ENCODE results near the gene KRTAP5-11. TPM values are rescaled to one million over a fixed set of nuclear protein-coding genes. Genes with fewer than 3 reads are reported as not detected.
"Not testable (repeated sequence)": the region's sequence is repeated elsewhere in the genome, so short reads cannot be mapped to it uniquely, and the experiment has no call there.

Gene KRTAP5-11
- total and polyA plus RNA-seq, 5 donors, result not detected

DNA sequence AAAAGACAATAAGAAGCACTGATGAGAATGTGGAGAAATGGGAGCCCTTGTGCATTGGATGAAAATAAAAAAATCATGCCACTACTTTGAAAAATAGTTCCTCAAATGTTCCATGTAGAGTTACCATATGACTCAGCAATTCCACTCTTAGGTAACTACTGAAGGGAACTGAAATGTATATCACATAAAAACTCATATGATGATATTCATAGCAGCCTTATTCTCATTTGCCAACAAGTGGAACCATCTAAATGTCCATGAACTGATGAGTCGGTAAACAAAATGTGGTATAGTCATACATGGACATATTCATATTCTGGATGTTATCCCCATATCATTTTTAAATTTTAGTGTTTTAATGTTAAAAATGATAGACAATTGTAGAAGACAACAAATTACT is 31.0 kb downstream of the KRTAP5-11 start:
- intact Hi-C loops (cut with DNase I), result no loop called here
- Histone ChIP-seq H3K27ac (ENCODE audit: low read length) (no peak overlapping the region), H3K9me3 (ENCODE audit: control insufficient read depth, low read length) (no peaks in the 10 kb centered on the region), H3K4me3 (ENCODE audit: low read length) (no peak overlapping the region), H3K27me3 (ENCODE audit: control insufficient read depth, insufficient read depth) (no peaks in the 10 kb centered on the region), H3K4me1 (ENCODE audit: control insufficient read depth, insufficient read depth, low read length) (no peaks in the 10 kb centered on the region)
- WGBS, result 92% methylated on average over 1 of the region's 1 CpG
- DNase-seq, result no peak
- no peak for ATAC-seq

DNA sequence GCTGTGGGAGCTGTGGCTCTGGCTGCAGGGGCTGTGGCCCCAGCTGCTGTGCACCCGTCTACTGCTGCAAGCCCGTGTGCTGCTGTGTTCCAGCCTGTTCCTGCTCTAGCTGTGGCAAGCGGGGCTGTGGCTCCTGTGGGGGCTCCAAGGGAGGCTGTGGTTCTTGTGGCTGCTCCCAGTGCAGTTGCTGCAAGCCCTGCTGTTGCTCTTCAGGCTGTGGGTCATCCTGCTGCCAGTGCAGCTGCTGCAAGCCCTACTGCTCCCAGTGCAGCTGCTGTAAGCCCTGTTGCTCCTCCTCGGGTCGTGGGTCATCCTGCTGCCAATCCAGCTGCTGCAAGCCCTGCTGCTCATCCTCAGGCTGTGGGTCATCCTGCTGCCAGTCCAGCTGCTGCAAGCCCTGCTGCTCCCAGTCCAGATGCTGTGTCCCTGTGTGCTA is 33.9 kb downstream of the KRTAP5-11 start:
- 38% methylated on average over 5 of the region's 5 CpGs for WGBS

DNA sequence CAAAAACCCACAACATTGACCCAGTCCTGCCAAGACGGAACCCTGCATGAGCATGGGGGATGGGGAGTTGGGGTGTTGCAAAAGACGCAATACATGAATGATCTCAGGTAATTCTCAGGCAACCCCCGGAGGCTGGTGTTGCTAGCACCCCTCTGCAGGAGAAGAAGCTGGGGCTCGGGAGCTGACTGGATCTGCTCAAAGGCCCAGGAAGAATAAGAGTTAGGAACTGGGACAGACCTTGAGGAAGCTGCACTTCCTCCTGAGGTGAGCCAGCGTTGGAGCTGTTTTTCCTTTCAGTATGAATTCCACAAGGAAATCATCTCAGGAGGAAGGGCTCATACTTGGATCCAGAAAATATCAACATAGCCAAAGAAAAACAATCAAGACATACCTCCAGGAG is 34.6 kb downstream of the KRTAP5-11 start, which contains the start of gene KRTAP5-9:
KRTAP5-9 (plus strand) TSS at position 301 of the 400 bp plus-strand sequence. CDS start 238 bp downstream, outside the sequence.
- H3K27ac ChIP-seq (ENCODE audit: low read length), result no peak within 1 kb of the TSS
- no peak for DNase-seq
- no peak for ATAC-seq
- H3K27me3 ChIP-seq (ENCODE audit: control insufficient read depth, insufficient read depth), result no peaks in the 10 kb centered on the region
- H3K9me3 ChIP-seq (ENCODE audit: control insufficient read depth, low read length), result no peaks in the 10 kb centered on the region
- 56% methylated on average over 5 of the region's 5 CpGs for WGBS
- no peaks in the 10 kb centered on the region for H3K4me1 ChIP-seq (ENCODE audit: control insufficient read depth, insufficient read depth, low read length)
- intact Hi-C loops (cut with DNase I), result no loop called here
- H3K4me3 ChIP-seq (ENCODE audit: low read length), result no peak within 1 kb of the TSS

More for the DNA sequence above, 33.9 kb downstream of the KRTAP5-11 start:
- DNase-seq, result no peak
- intact Hi-C loops (cut with DNase I), result no loop called here
- Histone ChIP-seq H3K4me1 (ENCODE audit: control insufficient read depth, insufficient read depth, low read length) (no peaks in the 10 kb centered on the region), H3K27ac (ENCODE audit: low read length) (no peak overlapping the region), H3K27me3 (ENCODE audit: control insufficient read depth, insufficient read depth) (no peaks in the 10 kb centered on the region), H3K9me3 (ENCODE audit: control insufficient read depth, low read length) (no peaks in the 10 kb centered on the region), H3K4me3 (ENCODE audit: low read length) (no peak overlapping the region)
- ATAC-seq, result no peak

DNA sequence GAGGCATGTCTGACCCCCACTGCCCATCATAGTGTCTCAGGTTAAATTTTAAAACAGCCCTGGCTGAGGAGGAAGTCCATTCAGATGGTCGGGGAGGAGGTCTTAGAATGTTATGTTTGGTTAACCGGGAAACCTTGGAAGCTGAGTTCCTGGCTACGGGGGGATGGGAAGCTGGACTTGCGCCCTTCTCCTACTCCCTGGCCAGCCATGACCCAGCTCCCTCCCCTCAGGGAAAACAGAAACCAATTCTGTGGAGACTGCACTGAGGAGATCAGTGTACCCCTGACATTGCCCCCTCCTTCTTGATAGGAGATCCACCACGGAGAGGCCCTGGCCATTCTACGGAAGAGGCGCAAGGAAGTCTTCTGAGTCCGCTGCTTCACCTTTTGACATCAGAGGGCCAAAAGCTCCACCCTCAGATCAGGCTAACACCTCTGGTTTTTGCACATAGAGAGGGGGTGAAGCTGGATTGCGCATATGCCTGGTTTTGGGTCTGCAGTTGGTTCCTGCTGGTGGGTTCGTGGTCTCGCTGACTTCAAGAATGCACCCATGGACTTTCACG is 37.2 kb downstream of the KRTAP5-11 start:
- DNase-seq (no peak), ATAC-seq (no peak)
- intact Hi-C loops (cut with DNase I), result no loop called here
- no peaks in the 10 kb centered on the region for H3K27me3 ChIP-seq (ENCODE audit: control insufficient read depth, insufficient read depth)
- 84% methylated on average over 12 of the region's 12 CpGs for WGBS
- no peaks in the 10 kb centered on the region for H3K9me3 ChIP-seq (ENCODE audit: control insufficient read depth, low read length)
- no peak overlapping the region for H3K27ac ChIP-seq (ENCODE audit: low read length)
- no peaks in the 10 kb centered on the region for H3K4me1 ChIP-seq (ENCODE audit: control insufficient read depth, insufficient read depth, low read length)
- no peak overlapping the region for H3K4me3 ChIP-seq (ENCODE audit: low read length)

DNA sequence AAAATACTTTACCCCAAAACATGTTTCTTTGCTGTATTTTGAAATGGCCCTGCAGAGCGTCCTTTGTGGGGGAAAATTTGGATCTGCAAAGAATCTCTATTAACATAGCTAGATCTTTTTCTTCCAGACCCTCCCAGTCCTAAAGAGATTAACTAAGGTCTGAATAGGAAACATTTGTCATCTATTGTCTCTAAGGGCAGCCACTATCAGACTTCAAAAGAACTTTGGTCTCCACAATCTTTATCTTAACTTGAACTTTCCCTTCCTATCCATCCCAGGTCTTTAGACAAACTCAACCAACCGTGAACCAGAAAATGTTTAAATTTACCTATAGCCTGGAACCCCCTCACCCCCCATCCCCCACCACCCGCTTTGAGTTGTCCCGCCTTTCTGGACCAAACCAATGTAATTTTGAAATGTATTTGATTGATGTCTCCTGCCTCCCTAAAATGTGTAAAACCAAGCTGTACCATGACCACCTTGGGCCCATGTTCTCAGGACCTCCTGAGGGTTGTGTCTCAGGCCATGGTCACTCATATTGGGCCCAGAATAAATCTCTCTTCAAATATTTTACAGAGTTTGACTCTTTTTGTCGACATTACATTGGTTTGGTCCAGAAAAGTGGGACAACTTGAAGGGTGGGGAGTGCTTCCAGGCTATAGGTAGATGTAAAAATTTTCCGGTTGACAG is 38.0 kb downstream of the KRTAP5-11 start:
- Histone ChIP-seq H3K9me3 (ENCODE audit: control insufficient read depth, low read length) (no peaks in the 10 kb centered on the region), H3K4me3 (ENCODE audit: low read length) (no peak overlapping the region), H3K27ac (ENCODE audit: low read length) (no peak overlapping the region), H3K27me3 (ENCODE audit: control insufficient read depth, insufficient read depth) (no peaks in the 10 kb centered on the region), H3K4me1 (ENCODE audit: control insufficient read depth, insufficient read depth, low read length) (no peaks in the 10 kb centered on the region)
- no peak for ATAC-seq
- no peak for DNase-seq
- intact Hi-C loops (cut with DNase I), result no loop called here
- WGBS, result 83% methylated on average over 6 of the region's 6 CpGs

DNA sequence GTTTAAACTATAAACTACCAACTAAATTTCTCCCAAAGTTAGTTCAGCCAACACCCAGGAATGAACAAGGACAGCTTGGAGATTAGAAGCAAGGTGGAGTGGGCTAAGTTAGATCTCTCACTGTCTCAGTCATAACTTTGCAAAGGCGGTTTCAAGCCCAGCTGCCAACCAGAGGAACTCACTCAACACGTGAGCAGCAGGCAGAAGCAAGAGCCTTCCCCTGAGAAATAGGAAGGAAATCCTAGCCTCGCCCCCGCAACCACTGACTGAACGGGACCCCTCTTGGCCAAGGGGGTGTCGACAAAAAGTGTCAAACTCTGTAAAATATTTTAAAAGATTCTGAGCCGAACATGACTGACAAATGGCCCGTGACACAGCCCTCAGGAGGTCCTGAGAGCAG is 38.8 kb downstream of the KRTAP5-11 start:
- ATAC-seq, result no peak
- WGBS, result 43% methylated on average over 8 of the region's 8 CpGs
- H3K4me1 ChIP-seq (ENCODE audit: control insufficient read depth, insufficient read depth, low read length), result no peaks in the 10 kb centered on the region
- H3K9me3 ChIP-seq (ENCODE audit: control insufficient read depth, low read length), result no peaks in the 10 kb centered on the region
- no peak overlapping the region for H3K27ac ChIP-seq (ENCODE audit: low read length)
- intact Hi-C loops (cut with DNase I), result no loop called here
- no peak for DNase-seq
- no peaks in the 10 kb centered on the region for H3K27me3 ChIP-seq (ENCODE audit: control insufficient read depth, insufficient read depth)
- no peak overlapping the region for H3K4me3 ChIP-seq (ENCODE audit: low read length)

DNA sequence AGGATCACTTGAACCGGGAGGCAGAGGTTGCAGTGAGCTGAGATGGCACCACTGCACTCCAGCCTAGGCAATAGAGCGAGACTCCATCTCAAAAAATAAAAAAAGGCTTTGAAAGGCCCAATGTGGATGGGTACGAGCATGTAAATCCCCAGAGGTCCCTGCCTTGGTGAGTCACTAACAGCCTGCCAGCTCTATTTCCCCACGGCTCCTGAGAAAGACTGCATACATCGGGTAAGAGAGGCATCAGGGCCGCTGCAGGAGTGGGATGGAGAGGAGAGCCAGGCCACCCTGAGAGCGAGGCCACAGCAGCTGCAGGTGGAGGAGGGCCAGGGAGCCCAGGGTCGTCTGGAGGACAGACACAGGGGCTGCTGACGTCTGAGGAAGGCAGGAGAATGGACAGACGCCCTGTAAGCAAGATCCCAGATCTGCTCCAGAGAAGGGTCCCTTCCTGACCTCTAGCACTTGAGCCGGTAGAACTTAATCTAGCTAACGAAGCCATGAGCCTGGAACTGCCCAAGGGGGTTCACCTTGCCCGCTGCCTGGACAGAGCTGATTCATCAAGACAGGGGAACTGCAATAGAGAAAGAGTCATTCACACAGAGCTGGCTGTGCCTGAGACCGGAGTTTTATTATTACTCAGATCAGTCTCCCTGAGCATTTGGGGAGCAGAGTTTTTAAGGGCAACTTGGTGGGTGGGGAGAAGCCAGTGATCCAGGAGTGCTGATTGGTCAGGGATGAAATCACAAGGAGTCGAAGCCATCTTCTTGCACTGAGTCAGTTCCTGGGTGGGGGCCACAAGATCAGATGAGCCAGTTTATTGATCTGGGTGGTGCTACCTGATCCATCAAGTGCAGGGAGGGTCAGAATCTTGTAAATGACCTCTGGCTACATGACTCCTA is 39.5 kb downstream of the KRTAP5-11 start:
- no peak for ATAC-seq
- WGBS, result 62% methylated on average over 15 of the region's 15 CpGs

DNA sequence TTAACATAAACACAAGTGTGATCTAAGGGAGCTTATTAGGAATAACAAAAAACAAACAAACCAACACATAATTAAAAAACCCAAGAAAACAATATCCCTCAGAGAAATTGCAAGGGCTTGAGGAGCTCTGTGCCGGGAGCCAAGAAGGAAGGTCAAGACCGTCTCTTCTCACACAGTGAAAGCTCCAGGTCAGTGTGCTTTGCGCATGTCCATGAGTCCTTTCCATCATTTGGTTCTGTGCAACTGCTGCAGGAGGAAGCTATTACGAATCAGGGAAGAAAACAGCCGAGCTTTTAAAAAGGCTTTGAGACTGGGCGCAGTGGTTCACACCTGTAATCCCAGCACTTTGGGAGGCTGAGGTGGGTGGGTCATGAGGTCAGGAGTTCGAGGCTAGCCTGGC is 40.3 kb downstream of the KRTAP5-11 start:
- intact Hi-C loops (cut with DNase I), result no loop called here
- Histone ChIP-seq H3K4me1 (ENCODE audit: control insufficient read depth, insufficient read depth, low read length) (no peaks in the 10 kb centered on the region), H3K9me3 (ENCODE audit: control insufficient read depth, low read length) (no peaks in the 10 kb centered on the region), H3K27me3 (ENCODE audit: control insufficient read depth, insufficient read depth) (no peaks in the 10 kb centered on the region), H3K27ac (ENCODE audit: low read length) (no peak overlapping the region), H3K4me3 (ENCODE audit: low read length) (no peak overlapping the region)
- ATAC-seq (no peak), DNase-seq (no peak)
- 92% methylated on average over 7 of the region's 7 CpGs for WGBS

More for the DNA sequence above, 39.5 kb downstream of the KRTAP5-11 start:
- no peaks in the 10 kb centered on the region for H3K4me1 ChIP-seq (ENCODE audit: control insufficient read depth, insufficient read depth, low read length)
- H3K4me3 ChIP-seq (ENCODE audit: low read length), result no peak overlapping the region
- H3K27ac ChIP-seq (ENCODE audit: low read length), result no peak overlapping the region
- DNase-seq, result no peak
- no peaks in the 10 kb centered on the region for H3K9me3 ChIP-seq (ENCODE audit: control insufficient read depth, low read length)
- intact Hi-C loops (cut with DNase I), result no loop called here
- no peaks in the 10 kb centered on the region for H3K27me3 ChIP-seq (ENCODE audit: control insufficient read depth, insufficient read depth)

DNA sequence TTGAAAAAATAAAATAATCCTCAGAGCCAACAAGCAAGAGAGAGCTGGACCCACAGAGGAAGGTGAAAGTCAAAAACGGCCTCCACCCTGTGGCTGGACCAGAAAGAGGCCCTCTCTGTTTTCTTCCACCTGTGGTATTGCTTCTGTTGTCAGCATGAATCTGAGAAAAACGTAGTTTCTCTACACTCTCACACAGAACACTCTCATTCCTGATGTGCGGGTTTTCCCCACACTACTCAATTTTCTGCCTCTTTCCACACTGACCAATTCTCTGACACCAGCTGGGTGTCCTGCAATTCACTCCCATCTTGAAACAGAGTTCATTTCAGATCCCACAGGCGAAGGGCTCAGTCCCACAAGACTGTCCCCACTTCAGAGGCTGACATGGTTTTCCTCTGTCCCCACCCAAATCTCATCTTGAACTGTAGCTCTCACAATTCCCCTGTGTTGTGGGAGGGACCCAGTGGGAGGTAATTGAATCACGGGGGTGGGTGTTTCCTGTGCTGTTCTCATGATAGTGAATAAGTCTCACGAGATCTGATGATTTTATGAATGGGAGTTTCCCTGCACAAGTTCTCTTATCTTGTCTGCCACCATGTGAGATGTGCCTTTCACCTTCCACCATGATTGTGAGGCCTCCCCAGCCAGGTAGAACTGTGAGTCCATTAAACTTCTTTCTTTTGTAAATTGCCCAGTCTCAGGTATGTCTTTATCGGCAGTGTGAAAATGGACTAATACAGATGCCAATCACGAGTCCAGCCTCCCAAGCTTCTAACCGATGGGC is 42.0 kb downstream of the KRTAP5-11 start:
- DNase-seq; ATAC-seq; H3K27me3 ChIP-seq (ENCODE audit: control insufficient read depth, insufficient read depth); H3K27ac ChIP-seq (ENCODE audit: low read length); intact Hi-C loops (cut with DNase I); H3K9me3 ChIP-seq (ENCODE audit: control insufficient read depth, low read length); H3K4me1 ChIP-seq (ENCODE audit: control insufficient read depth, insufficient read depth, low read length); H3K4me3 ChIP-seq (ENCODE audit: low read length): not testable (repeated sequence)
- 90% methylated on average over 9 of the region's 9 CpGs for WGBS

DNA sequence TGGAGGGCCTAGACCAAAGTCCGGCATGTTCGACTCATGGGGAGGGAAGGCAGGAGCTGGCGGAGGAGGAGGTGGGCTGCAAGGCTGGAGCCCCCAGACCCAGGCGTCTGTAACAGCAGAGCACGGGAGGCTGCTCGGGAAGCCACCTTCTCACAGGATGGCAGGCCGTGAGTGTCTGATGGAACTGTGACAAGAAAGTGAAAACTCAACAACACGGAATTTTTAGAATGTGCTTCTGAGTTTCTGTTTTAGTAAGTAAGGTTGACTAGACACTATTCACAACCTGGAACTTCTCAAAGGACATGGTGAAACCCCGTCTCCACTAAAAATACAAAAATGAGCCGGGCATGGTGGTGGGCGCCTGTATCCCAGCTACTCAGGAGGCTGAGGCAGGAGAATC is 42.7 kb downstream of the KRTAP5-11 start:
- H3K27ac ChIP-seq (ENCODE audit: low read length); H3K4me1 ChIP-seq (ENCODE audit: control insufficient read depth, insufficient read depth, low read length); DNase-seq; H3K27me3 ChIP-seq (ENCODE audit: control insufficient read depth, insufficient read depth); intact Hi-C loops (cut with DNase I); H3K4me3 ChIP-seq (ENCODE audit: low read length); ATAC-seq; H3K9me3 ChIP-seq (ENCODE audit: control insufficient read depth, low read length): not testable (repeated sequence)
- 94% methylated on average over 11 of the region's 11 CpGs for WGBS

Measured in right cardiac atrium (tissue), 5 donors.